GM12892 (cell line): ENCODE data around the gene RAB3A.

Experiments used
- POLR2A ChIP-seq: IDR thresholded peaks from 2 replicates; pipeline ENCODE4 v1.6.1; 2011; ENCODE audit warnings: low read depth, low read length, control low read depth
- TAF1 ChIP-seq: IDR thresholded peaks from 2 replicates; pipeline ENCODE4 v1.6.1; 2011; ENCODE audit warnings: low read depth, mild to moderate bottlenecking, control low read depth, low read length, borderline replicate concordance

DNA sequence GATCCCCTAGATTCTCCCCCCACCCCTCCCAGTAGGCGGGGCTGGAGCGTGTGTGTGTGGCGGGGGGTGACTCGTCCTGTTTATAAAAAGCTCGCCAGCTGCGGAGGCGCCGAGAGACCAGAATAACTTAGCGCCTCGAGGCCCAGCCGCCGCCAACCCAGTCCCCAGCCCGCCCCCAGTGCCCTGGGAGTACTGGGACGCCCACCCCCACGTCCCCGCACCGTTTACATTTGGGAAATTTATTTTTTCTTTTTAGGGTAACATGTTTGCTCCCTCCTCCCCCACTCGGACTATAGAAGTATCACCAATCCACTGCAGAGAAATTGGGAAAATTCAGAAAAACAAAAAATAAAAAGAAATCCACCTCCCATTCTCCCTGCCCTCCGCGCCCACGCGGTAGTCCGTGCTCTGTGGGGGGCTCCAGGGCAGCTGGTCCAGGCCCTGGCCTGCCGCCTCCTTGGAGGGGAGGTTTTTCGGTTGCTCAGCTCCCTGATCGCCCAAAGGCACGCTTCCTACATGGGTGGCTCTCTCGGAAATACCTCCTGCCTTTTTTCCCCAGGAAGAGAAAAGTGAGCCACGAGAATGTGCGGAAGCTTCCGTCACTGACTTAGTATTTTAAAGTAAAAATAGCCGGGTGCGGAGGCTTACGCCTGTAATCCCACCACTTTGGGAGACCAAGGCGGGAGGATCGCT is 1.5 kb upstream of the RAB3A start:
- no peak for TF ChIP-seq TAF1
- TF ChIP-seq POLR2A, result no peak
